H1 (cell line): ENCODE results near the gene KLHL40. TPM values are rescaled to one million over a fixed set of nuclear protein-coding genes. Genes with fewer than 3 reads are reported as not detected.

Experiments
- RXRA ChIP-seq: IDR thresholded peaks from 2 replicates; pipeline ENCODE4 v1.6.1; 2011; ENCODE audit warnings: low read depth, mild to moderate bottlenecking, low read length, moderate library complexity; ENCODE audit not compliant: insufficient read depth
- polyA plus RNA-seq, 7 experiments: library from polyadenylated mRNA; depleted of rRNA in 3 of 7; stranded (reverse) in 5 of 7; unstranded in 2 of 7; fragments of >200 nt in 5 of 7; fragments of 200-250 nt in 2 of 7; gene quantifications; 1 replicate in 5 of 7; 2 replicates in 1 of 7; 4 replicates in 1 of 7; pipeline versions ENCODE4 v1.2.1 to v1.2.3, GENCODE V29; 2011 to 2013; ENCODE audit warnings: missing spikeins in 2 of 7, mixed read lengths in 2 of 7
- total RNA-seq: library from RNA; stranded (reverse); fragmentation: NEBNext Ultra II Directional; extraction: Animal tissue kit (Norgen Biotek cat#: 25700); gene quantifications from 2 replicates; pipeline ENCODE4 v1.2.1, GENCODE V29; 2021

The KLHL40 gene
- total and polyA plus RNA-seq, 2 of the 8 experiments (the other 6 are each of a cell fraction or from before 2014, with no cell fraction given) = 0.02 TPM; not detected in 1

GRCh38 chr3:42667523-42668412 is 17.6 kb upstream of the KLHL40 start (continued):
- no peak for TF ChIP-seq RXRA
